ENCODE results near the gene RILPL2. TPM values are rescaled to one million over a fixed set of nuclear protein-coding genes. Genes with fewer than 3 reads are reported as not detected.

Gene RILPL2
- total and polyA plus RNA-seq, 9 of the 15 experiments (the other 6 are each of a cell fraction or from before 2014, with no cell fraction given): 0.61 to 5.8 (median 4.3) TPM

DNA sequence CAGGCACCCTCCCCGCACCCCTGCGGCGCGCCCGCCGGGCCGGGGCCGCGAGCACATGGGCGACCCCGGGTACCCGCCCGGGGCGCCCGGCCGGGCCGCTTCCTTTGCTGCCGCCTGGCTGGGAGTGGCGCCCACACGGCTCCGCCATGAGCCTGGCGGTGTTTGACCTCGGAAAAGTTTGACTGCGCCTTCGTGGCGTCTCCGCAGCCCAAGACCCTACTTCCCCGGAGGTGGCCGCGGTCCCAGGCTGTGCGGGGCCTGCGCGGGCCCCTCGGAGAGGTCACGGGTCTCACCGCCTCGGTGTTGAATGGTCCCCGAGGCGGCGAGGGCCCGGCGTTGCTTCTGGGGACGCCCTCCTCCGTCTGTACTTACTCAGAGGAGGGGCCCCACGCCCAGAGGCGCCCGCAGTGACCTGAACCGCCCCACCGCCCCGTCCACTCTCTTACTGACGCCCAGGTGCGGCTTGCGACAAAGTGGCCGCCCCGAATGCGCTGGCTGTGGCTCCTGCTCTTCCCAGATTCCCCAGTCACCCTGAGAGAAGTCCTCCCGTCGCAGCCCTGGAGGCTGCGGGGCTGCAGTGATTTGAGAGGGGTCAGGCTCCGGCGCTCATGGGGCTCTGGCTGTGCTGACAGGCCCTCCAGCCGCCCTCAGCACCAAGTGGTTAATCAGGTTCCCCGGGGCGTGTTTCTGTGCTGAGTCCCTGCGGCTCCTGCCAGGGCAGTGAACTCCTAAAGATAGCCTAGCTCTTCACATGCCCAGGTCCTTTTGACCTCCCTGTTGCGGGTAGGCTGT is 46.7 kb downstream of the RILPL2 start (continued):
- TF ChIP-seq RFX7 (CRISPR knock-in tag; IDR thresholded peaks at IDR 0.05) (no peak), ZNF436 (CRISPR knock-in tag; IDR thresholded peaks at IDR 0.05) (no peak), RBM17 (IDR thresholded peaks at IDR 0.05; ENCODE audit: borderline replicate concordance, low read depth, low read length) (no peak), ZNF263 (CRISPR knock-in tag; IDR thresholded peaks at IDR 0.05; ENCODE audit: borderline replicate concordance) (no peak), KAT2B (IDR thresholded peaks at IDR 0.05; ENCODE audit: low read depth, low read length) (no peak), SP2 (IDR thresholded peaks at IDR 0.05; ENCODE audit: extremely low read depth, low read depth, low read length, poor library complexity, severe bottlenecking) (no peak), RBM22 (IDR thresholded peaks at IDR 0.05; ENCODE audit: low read depth, low read length, poor library complexity, severe bottlenecking) (no peak), HDAC6 (IDR thresholded peaks at IDR 0.05; ENCODE audit: low read depth, low read length) (no peak), KLF10 (CRISPR knock-in tag; IDR thresholded peaks at IDR 0.05) (no peak), BMI1 (IDR thresholded peaks at IDR 0.05; ENCODE audit: low read length) (no peak), DPF2 (IDR thresholded peaks at IDR 0.05) (no peak)
- TF ChIP-seq, protein P1, sequence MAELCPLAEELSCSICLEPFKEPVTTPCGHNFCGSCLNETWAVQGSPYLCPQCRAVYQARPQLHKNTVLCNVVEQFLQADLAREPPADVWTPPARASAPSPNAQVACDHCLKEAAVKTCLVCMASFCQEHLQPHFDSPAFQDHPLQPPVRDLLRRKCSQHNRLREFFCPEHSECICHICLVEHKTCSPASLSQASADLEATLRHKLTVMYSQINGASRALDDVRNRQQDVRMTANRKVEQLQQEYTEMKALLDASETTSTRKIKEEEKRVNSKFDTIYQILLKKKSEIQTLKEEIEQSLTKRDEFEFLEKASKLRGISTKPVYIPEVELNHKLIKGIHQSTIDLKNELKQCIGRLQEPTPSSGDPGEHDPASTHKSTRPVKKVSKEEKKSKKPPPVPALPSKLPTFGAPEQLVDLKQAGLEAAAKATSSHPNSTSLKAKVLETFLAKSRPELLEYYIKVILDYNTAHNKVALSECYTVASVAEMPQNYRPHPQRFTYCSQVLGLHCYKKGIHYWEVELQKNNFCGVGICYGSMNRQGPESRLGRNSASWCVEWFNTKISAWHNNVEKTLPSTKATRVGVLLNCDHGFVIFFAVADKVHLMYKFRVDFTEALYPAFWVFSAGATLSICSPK (IDR thresholded peaks at IDR 0.05; ENCODE audit: borderline replicate concordance): no peak
- TF ChIP-seq, protein P2, sequence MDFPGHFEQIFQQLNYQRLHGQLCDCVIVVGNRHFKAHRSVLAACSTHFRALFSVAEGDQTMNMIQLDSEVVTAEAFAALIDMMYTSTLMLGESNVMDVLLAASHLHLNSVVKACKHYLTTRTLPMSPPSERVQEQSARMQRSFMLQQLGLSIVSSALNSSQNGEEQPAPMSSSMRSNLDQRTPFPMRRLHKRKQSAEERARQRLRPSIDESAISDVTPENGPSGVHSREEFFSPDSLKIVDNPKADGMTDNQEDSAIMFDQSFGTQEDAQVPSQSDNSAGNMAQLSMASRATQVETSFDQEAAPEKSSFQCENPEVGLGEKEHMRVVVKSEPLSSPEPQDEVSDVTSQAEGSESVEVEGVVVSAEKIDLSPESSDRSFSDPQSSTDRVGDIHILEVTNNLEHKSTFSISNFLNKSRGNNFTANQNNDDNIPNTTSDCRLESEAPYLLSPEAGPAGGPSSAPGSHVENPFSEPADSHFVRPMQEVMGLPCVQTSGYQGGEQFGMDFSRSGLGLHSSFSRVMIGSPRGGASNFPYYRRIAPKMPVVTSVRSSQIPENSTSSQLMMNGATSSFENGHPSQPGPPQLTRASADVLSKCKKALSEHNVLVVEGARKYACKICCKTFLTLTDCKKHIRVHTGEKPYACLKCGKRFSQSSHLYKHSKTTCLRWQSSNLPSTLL (IDR thresholded peaks at IDR 0.05): no peak

All from K562 (cell line).